K562 (cell line): ENCODE results near the gene SPRED2. TPM values are rescaled to one million over a fixed set of nuclear protein-coding genes. Genes with fewer than 3 reads are reported as not detected.
A peak's percentile ranks its signal among the peaks of the same experiment; 100 is the strongest.

ENCODE experiments used
- ATAC-seq: fragments of 200-7000 bp; cut with Tn5 transposase; 3 replicates; pipeline ENCODE4 v1.9.1; 2020; ENCODE audit warnings: moderate library complexity
- BruUV-seq: library from RNA; stranded (reverse); fragments of 400-500 nt; replicated peaks from 2 replicates; lab custom pipeline; 2021; lab: Mats Ljungman, UMichigan
- CTCF ChIA-PET: fragments of 300-600 bp; formaldehyde crosslinking; extraction: SDS; loops from one replicate; lab custom pipeline; 2021; ENCODE audit warnings: low intra/inter-chr PET ratio; lab: Yijun Ruan, JAX
- POLR2A ChIA-PET: fragments of 300-600, 350-650 bp; sonication (Branson Sonifier 250); formaldehyde crosslinking; extraction: SDS; loops from one replicate; lab custom pipeline; 2021; ENCODE audit warnings: antibody characterized with exemption, inconsistent platforms; lab: Yijun Ruan, JAX
- DNase-seq, 4 experiments: peaks; one replicate each; pipeline versions ENCODE4 v3.0.0 to v3.0.0-alpha.2; 2011 to 2018; ENCODE audit warnings: low spot score in 3 of 4, mixed read lengths in 3 of 4; ENCODE audit errors: extremely low read depth in 1 of 4
- FAIRE-seq: peaks from 2 replicates; lab custom pipeline; 2011; peaks lifted over from hg19 to GRCh38; lab: Jason Lieb, UNC
- H2AFZ ChIP-seq: 2 replicates; pipeline ENCODE4 v1.6.0; 2011; ENCODE audit warnings: low read depth, low read length, control low read depth, inconsistent platforms
- H3K27ac ChIP-seq: fragments of 200-600 bp; 3 replicates; pipeline ENCODE4 v1.8.0; 2011; ENCODE audit warnings: low read depth, mild to moderate bottlenecking, control low read depth, inconsistent platforms, low read length, moderate library complexity, mixed read lengths; ENCODE audit errors: extremely low read depth
- H3K27me3 ChIP-seq, 2 experiments: fragments of 300-600 bp in 1 of 2; 2 replicates in 1 of 2; 3 replicates in 1 of 2; pipeline versions ENCODE4 v1.6.0 to v1.8.0; 2011; ENCODE audit warnings: inconsistent platforms in 2 of 2, low read length in 2 of 2, mild to moderate bottlenecking in 1 of 2, mixed read lengths in 1 of 2, moderate library complexity in 1 of 2; ENCODE audit not compliant: control insufficient read depth in 2 of 2, insufficient read depth in 2 of 2
- H3K36me3 ChIP-seq: fragments of 300-600 bp; 3 replicates; pipeline ENCODE4 v1.8.0; 2011; ENCODE audit warnings: mild to moderate bottlenecking, low read length, inconsistent platforms; ENCODE audit not compliant: control insufficient read depth, insufficient read depth
- H3K4me1 ChIP-seq, 2 experiments: fragments of 200-600 bp in 1 of 2; replicated peaks in 1 of 2; 2 replicates in 1 of 2; 3 replicates in 1 of 2; pipeline versions ENCODE4 v1.5.1 to v1.8.0; 2011; ENCODE audit warnings: inconsistent platforms in 2 of 2, low read length in 2 of 2, mild to moderate bottlenecking in 1 of 2, mixed read lengths in 1 of 2, moderate library complexity in 1 of 2; ENCODE audit not compliant: control insufficient read depth in 2 of 2, insufficient read depth in 2 of 2
- H3K4me2 ChIP-seq: 2 replicates; pipeline ENCODE4 v1.6.1; 2011; ENCODE audit warnings: low read length, control low read depth, inconsistent platforms, mixed read lengths; ENCODE audit not compliant: insufficient read depth
- H3K4me3 ChIP-seq: fragments of 200-600 bp; sonication (generic), shearing (Covaris generic); 2 replicates; pipeline ENCODE4 v1.5.1; 2016; ENCODE audit warnings: control low read depth, inconsistent platforms
- H3K79me2 ChIP-seq: fragments of 200-600 bp; 3 replicates; pipeline ENCODE4 v1.8.0; 2011; ENCODE audit warnings: low read length, inconsistent platforms; ENCODE audit not compliant: control insufficient read depth, insufficient read depth
- H3K9ac ChIP-seq, 2 experiments: 2 replicates each; pipeline versions ENCODE4 v1.6.0 to v1.6.1; 2011; ENCODE audit warnings: low read depth in 2 of 2, low read length in 2 of 2, control low read depth in 1 of 2, inconsistent platforms in 1 of 2, mild to moderate bottlenecking in 1 of 2, mixed read lengths in 1 of 2; ENCODE audit not compliant: insufficient read depth in 1 of 2
- H3K9me1 ChIP-seq: one replicate; pipeline ENCODE4 v1.6.0; 2011; ENCODE audit warnings: inconsistent platforms, mild to moderate bottlenecking, low read length, moderate library complexity; ENCODE audit not compliant: control insufficient read depth, insufficient read depth
- H3K9me3 ChIP-seq: replicated peaks from 2 replicates; pipeline ENCODE4 v1.5.1; 2011; ENCODE audit warnings: low read depth, low read length, inconsistent platforms; ENCODE audit not compliant: control insufficient read depth, insufficient read depth
- H4K20me1 ChIP-seq: replicated peaks from 2 replicates; pipeline ENCODE4 v1.6.1; 2011; ENCODE audit warnings: low read length, inconsistent platforms, mixed read lengths; ENCODE audit not compliant: control insufficient read depth, insufficient read depth
- FOXA1 ChIP-seq: fragments of 450-650 bp; IDR thresholded peaks from 2 replicates; pipeline ENCODE4 v1.6.1; 2016; ENCODE audit warnings: mild to moderate bottlenecking, borderline replicate concordance
- HNRNPK ChIP-seq: fragments of 200-400 bp; formaldehyde crosslinking; IDR thresholded peaks from one replicate; pipeline ENCODE4 v1.6.1; 2018; ENCODE audit warnings: mild to moderate bottlenecking, low read depth, low read length; ENCODE audit not compliant: poor library complexity, severe bottlenecking
- HNRNPL ChIP-seq: fragments of 200-400 bp; formaldehyde crosslinking; IDR thresholded peaks from 2 replicates; pipeline ENCODE4 v1.6.1; 2017; ENCODE audit warnings: low read depth, mild to moderate bottlenecking, low read length
- KLF16 ChIP-seq: IDR thresholded peaks from 2 replicates; pipeline ENCODE4 v1.6.1; 2016; ENCODE audit warnings: antibody characterized with exemption
- MED1 ChIP-seq: sonication (generic); formaldehyde crosslinking; IDR thresholded peaks from 2 replicates; pipeline ENCODE4 v1.8.1; 2023; ENCODE audit warnings: missing genetic modification reagents, borderline replicate concordance
- POLR2AphosphoS2 ChIP-seq: IDR thresholded peaks from 2 replicates; pipeline ENCODE4 v1.6.1; 2012; ENCODE audit warnings: low read length, improper control_type of control experiment
- POLR2AphosphoS5 ChIP-seq: IDR thresholded peaks from 2 replicates; pipeline ENCODE4 v1.6.1; 2011; ENCODE audit warnings: mild to moderate bottlenecking, low read depth, low read length, moderate library complexity; ENCODE audit not compliant: control insufficient read depth, insufficient read depth
- SP1 ChIP-seq: sonication (generic); formaldehyde crosslinking; IDR thresholded peaks from 2 replicates; pipeline ENCODE4 v1.8.1; 2022; ENCODE audit warnings: mild to moderate bottlenecking, missing genetic modification reagents
- TBP ChIP-seq: optimal IDR thresholded peaks from 2 replicates; pipeline ENCODE3; 2011; ENCODE audit warnings: low read depth, low read length, improper control_type of control experiment
- ZBTB1 ChIP-seq: sonication (generic); formaldehyde crosslinking; IDR thresholded peaks from 2 replicates; pipeline ENCODE4 v1.8.1; 2023; ENCODE audit warnings: missing genetic modification reagents, low read depth, mild to moderate bottlenecking, borderline replicate concordance
- ZNF134 ChIP-seq: fragments of 250-450 bp; sonication (Bioruptor Pico); conservative IDR thresholded peaks from 2 replicates; pipeline ENCODE4 v1.4.0; 2020
- ZNF23 ChIP-seq: fragments of 250-450 bp; sonication (Bioruptor Pico); IDR thresholded peaks from 2 replicates; pipeline ENCODE4 v1.4.0; 2020; ENCODE audit warnings: mild to moderate bottlenecking
- ZNF311 ChIP-seq: fragments of 250-450 bp; sonication (Bioruptor Pico); IDR thresholded peaks from 2 replicates; pipeline ENCODE4 v1.4.0; 2020; ENCODE audit warnings: mild to moderate bottlenecking, moderate library complexity
- WGBS: fragments of 100-300 bp; shearing (Covaris generic); methylation state at CpG from one replicate; pipeline ENCODE4 v1.1.6; 2016; ENCODE audit warnings: low coverage, mixed read lengths; ENCODE audit not compliant: insufficient coverage; ENCODE audit errors: missing lambda C conversion rate; 5-methylcytosine and 5-hydroxymethylcytosine counted together
- in situ Hi-C: fragments of 300-500 bp; cut with MboI; formaldehyde crosslinking; loops from 4 replicates; pipeline ENCODE4 v1.15.0; 2018; ENCODE audit warnings: inconsistent platforms, mixed read lengths
- intact Hi-C: fragments of 100-400 bp; cut with micrococcal nuclease; formaldehyde crosslinking; loops from 2 replicates; pipeline ENCODE4 v1.14.2; 2022
- polyA plus RNA-seq, 8 experiments: library from polyadenylated mRNA; depleted of rRNA in 4 of 8; stranded (reverse) in 5 of 8; unstranded in 3 of 8; fragments of >200 nt; fragmentation: Nextera tagmentation in 2 of 8; fragmentation: Illumina TruSeq in 1 of 8; extraction: Ambion mirVana in 2 of 8; extraction: Trizol in 1 of 8; gene quantifications; 2 replicates each; pipeline versions ENCODE4 v1.2.1 to v1.2.3, GENCODE V29; 2011 to 2014; ENCODE audit warnings: inconsistent platforms in 1 of 8, missing spikeins in 1 of 8
- total RNA-seq, 7 experiments: library from RNA; depleted of rRNA in 6 of 7; stranded (reverse); fragments of >200 nt in 6 of 7; fragmentation: Illumina TruSeq in 2 of 7; extraction: Trizol in 2 of 7; gene quantifications; 2 replicates each; pipeline versions ENCODE4 v1.2.1 to v1.2.3, GENCODE V29; 2011 to 2021; ENCODE audit warnings: low replicate concordance in 1 of 7
- TF ChIP-seq, protein P1 (sequence below): IDR thresholded peaks from 3 replicates; pipeline ENCODE4 v1.6.1; 2011; ENCODE audit warnings: borderline replicate concordance, mild to moderate bottlenecking; ENCODE audit not compliant: insufficient read length, insufficient read depth
- TF ChIP-seq, protein P2 (sequence below): sonication (generic); formaldehyde crosslinking; IDR thresholded peaks from 2 replicates; pipeline ENCODE4 v1.8.0; 2022; ENCODE audit warnings: mild to moderate bottlenecking, missing genetic modification reagents
- TF ChIP-seq, protein P3 (sequence below), 2 experiments: fragments of 150-350 bp in 1 of 2; IDR thresholded peaks; 2 replicates each; pipeline ENCODE4 v1.6.1; 2012 to 2016; ENCODE audit warnings: low read depth in 2 of 2, low read length in 2 of 2, mild to moderate bottlenecking in 1 of 2, moderate library complexity in 1 of 2

Gene SPRED2
- total and polyA plus RNA-seq, 9 of the 15 experiments (the other 6 are each of a cell fraction or from before 2014, with no cell fraction given): 4.6 to 50.8 (median 14.1) TPM

DNA sequence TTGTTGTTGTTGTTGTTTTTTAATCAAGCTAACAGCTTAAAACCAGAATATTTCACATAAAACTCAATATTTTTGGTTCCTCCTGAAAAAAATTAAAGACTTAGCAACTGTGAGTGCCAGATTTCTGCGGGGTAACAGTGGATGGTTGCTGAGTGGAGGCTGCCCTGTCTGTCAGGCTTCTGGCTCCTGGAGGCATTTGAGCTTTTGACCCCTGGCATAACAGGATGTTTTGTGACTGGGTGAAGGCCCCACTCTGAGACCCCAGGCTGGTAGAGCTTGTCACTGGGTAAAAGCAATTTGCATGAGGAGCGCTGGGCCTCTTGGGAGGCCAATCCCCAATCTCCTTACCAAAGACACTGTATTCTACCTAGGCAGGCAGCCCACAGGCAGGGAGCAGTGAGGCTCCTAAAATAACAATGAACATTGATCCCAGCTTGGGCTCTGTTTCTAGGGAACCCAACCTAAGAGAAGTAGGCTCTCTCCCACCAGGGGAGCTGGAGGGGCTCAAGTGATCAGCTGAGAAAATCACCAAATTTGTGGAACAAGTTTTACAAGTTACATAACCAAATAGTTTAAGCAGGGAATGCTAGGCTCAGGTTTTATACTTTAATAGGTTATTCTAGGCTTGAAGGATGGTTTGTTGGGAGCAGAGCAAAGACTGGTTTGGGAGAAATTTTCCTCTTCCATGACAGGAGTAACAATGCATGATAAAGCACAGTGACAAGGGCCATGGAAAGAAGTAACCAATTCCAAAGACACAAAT lies 5.9 kb upstream of the SPRED2 start:
- ATAC-seq (no peak), DNase-seq (no peak), FAIRE-seq (no peak)
- in situ Hi-C loops: no loop called here
- H3K27ac ChIP-seq: no peak overlapping the region; the same call in 2 of the 3 replicates
- ChIA-PET POLR2A (interaction anchor here (0.6 to 3.6 kb wide), 19 partner anchors 9 to 1598 kb away, joined by 3 to 21 read pairs (median 5); no protein-coding TSS in a partner anchor), CTCF (no interaction called here)
- H3K9me1 ChIP-seq: no peaks in the 10 kb centered on the region
- no TSS peak for BruUV-seq
- peak overlapping the region; percentile 74 to 78; a peak in 3 of 4 replicates for H3K9ac ChIP-seq
- intact Hi-C loops: loop anchor here (10.0 kb wide), 1 partner anchor 374 kb away; no protein-coding TSS in a partner anchor
- H3K79me2 ChIP-seq: peaks cover 11% of the 10 kb centered on the region
- no peaks in the 10 kb centered on the region for H4K20me1 ChIP-seq
- H3K4me1 ChIP-seq: peaks cover 23 to 33% of the 10 kb centered on the region in 2 experiments; a peak in 4 of 5 replicates
- H3K36me3 ChIP-seq: no peaks in the 10 kb centered on the region
- no peaks in the 10 kb centered on the region for H3K27me3 ChIP-seq
- no peak overlapping the region for H3K4me3 ChIP-seq
- H3K9me3 ChIP-seq: peaks cover 5% of the 10 kb centered on the region; the same call in 1 of the 2 replicates
- H3K4me2 ChIP-seq: no peak overlapping the region
- 89% methylated on average over 2 of the region's 2 CpGs for WGBS
- no peak overlapping the region; the same call in 1 of the 2 replicates for H2AFZ ChIP-seq
- TF ChIP-seq, protein P1, sequence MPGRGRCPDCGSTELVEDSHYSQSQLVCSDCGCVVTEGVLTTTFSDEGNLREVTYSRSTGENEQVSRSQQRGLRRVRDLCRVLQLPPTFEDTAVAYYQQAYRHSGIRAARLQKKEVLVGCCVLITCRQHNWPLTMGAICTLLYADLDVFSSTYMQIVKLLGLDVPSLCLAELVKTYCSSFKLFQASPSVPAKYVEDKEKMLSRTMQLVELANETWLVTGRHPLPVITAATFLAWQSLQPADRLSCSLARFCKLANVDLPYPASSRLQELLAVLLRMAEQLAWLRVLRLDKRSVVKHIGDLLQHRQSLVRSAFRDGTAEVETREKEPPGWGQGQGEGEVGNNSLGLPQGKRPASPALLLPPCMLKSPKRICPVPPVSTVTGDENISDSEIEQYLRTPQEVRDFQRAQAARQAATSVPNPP: no peak
- TF ChIP-seq ZNF311 (CRISPR knock-in tag): no peak
- TF ChIP-seq, protein P2, sequence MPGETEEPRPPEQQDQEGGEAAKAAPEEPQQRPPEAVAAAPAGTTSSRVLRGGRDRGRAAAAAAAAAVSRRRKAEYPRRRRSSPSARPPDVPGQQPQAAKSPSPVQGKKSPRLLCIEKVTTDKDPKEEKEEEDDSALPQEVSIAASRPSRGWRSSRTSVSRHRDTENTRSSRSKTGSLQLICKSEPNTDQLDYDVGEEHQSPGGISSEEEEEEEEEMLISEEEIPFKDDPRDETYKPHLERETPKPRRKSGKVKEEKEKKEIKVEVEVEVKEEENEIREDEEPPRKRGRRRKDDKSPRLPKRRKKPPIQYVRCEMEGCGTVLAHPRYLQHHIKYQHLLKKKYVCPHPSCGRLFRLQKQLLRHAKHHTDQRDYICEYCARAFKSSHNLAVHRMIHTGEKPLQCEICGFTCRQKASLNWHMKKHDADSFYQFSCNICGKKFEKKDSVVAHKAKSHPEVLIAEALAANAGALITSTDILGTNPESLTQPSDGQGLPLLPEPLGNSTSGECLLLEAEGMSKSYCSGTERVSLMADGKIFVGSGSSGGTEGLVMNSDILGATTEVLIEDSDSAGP (CRISPR knock-in tag): no peak
- no peak for TF ChIP-seq FOXA1
- no peak for TF ChIP-seq SP1 (CRISPR knock-in tag)
- TF ChIP-seq KLF16: no peak
- TF ChIP-seq POLR2AphosphoS5: peak; percentile 33; the same call in 1 of the 2 replicates
- TF ChIP-seq, protein P3, sequence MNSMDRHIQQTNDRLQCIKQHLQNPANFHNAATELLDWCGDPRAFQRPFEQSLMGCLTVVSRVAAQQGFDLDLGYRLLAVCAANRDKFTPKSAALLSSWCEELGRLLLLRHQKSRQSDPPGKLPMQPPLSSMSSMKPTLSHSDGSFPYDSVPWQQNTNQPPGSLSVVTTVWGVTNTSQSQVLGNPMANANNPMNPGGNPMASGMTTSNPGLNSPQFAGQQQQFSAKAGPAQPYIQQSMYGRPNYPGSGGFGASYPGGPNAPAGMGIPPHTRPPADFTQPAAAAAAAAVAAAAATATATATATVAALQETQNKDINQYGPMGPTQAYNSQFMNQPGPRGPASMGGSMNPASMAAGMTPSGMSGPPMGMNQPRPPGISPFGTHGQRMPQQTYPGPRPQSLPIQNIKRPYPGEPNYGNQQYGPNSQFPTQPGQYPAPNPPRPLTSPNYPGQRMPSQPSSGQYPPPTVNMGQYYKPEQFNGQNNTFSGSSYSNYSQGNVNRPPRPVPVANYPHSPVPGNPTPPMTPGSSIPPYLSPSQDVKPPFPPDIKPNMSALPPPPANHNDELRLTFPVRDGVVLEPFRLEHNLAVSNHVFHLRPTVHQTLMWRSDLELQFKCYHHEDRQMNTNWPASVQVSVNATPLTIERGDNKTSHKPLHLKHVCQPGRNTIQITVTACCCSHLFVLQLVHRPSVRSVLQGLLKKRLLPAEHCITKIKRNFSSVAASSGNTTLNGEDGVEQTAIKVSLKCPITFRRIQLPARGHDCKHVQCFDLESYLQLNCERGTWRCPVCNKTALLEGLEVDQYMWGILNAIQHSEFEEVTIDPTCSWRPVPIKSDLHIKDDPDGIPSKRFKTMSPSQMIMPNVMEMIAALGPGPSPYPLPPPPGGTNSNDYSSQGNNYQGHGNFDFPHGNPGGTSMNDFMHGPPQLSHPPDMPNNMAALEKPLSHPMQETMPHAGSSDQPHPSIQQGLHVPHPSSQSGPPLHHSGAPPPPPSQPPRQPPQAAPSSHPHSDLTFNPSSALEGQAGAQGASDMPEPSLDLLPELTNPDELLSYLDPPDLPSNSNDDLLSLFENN (IDR thresholded peaks at IDR 0.05; ENCODE audit: low read depth in 2 of 2, low read length in 2 of 2): no peak
- no peak for TF ChIP-seq ZNF134 (CRISPR knock-in tag)
- no peak for TF ChIP-seq MED1 (CRISPR knock-in tag)
- no peak for TF ChIP-seq ZBTB1 (CRISPR knock-in tag)
- TF ChIP-seq HNRNPK: no peak
- TF ChIP-seq TBP: peak; percentile 54
- TF ChIP-seq POLR2AphosphoS2: no peak
- TF ChIP-seq HNRNPL: no peak
- no peak for TF ChIP-seq ZNF23 (CRISPR knock-in tag)
